HK-2 (cell line): ENCODE results near the gene GPA33.

Experiments
- DNase-seq: peaks from one replicate; pipeline ENCODE4 v3.0.0-alpha.2; 2018; ENCODE audit not compliant: unreplicated experiment

GPA33 gene

GRCh38 chr1:167090314-167090942, at the start of gene GPA33:
Gene GPA33, minus strand, starts transcription at chr1:167090377. Its CDS starts 90 bp downstream, at chr1:167090287.
- no peak for DNase-seq

DNA sequence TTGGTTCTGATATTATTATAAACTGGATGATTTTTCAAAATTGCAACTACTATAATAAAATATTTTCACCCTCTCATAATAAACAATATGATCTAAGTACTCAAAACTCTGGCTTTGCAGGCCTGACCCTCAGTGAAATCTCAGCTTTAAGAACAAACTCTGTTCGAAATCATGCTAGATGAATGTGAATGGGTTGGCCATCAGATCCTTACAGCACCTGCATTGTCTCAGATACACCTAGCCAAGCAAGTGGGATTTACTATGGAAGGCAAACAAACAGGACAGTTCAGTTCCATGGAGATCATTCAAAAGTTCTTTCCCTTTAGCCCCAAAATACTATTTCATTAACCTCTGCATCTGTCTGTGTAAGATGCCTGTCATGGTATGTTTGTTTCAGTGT, 48.5 kb upstream of the GPA33 start:
- DNase-seq = no peak

- no peak for DNase-seq
These were observed 47.8 kb upstream of the GPA33 start for GRCh38 chr1:167137793-167138510.

DNA sequence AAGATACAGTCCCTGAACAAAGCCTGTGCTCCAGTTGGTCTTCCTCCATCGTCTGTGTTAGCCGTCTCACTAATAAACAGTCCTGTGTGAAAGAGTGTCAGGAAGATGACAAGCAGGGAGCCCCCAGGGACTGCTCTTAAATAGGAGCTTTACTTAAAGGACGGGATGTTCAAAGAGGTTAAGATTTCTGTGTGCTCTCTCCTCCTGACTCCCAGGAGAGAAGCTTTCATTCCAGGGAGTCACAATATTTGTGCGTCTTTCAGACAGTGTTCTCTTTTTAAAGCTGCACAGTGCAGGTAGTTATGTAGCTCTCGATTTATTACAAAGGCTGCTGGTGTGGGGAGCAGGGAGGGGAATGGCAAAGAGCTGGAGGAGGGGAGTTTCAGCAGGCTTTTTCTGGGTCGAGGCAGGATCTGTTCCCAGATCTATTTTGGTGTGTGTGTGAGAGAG, 47.2 kb upstream of the GPA33 start:
- no peak for DNase-seq

DNA sequence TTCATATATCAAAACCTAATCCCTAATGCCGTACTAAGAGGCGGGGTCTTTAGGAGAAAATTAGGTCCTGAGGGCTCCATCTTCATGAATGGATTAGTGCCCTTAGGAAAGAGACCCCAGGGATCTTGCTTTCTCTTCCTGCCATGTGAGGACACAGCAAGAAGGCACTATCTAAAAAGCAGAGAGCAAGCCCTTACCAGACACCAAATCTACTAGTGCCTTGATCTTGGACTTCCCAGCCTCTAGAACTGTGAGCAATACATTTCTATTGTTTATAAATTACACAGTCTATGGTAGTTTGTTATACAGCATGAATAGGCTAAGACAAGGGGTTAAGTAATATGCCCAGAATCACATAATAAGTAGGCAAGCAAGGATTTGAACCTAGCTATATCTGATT, 46.6 kb upstream of the GPA33 start:
- DNase-seq = no peak

DNA sequence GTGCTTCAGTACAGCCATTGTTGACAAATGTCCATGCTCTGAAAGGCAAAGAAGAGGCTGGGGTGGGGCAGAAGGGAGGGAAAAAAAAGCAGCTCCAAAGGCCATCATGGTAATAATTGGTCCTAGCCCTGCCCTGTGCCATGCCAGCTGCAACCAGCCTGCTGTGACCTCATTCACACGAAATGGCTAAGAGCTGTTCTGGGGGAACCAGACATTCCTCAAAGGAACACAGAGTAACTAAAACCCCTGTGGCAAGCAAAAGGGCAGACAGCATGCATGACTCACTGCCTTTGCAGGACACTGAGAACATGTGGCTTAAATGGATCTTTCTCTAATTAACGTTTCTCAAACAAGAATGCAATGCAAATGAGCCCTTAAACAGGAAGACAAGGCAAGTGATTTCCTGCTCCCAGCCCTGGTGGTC, 46.0 kb upstream of the GPA33 start:
- DNase-seq = peak; percentile 9

DNA sequence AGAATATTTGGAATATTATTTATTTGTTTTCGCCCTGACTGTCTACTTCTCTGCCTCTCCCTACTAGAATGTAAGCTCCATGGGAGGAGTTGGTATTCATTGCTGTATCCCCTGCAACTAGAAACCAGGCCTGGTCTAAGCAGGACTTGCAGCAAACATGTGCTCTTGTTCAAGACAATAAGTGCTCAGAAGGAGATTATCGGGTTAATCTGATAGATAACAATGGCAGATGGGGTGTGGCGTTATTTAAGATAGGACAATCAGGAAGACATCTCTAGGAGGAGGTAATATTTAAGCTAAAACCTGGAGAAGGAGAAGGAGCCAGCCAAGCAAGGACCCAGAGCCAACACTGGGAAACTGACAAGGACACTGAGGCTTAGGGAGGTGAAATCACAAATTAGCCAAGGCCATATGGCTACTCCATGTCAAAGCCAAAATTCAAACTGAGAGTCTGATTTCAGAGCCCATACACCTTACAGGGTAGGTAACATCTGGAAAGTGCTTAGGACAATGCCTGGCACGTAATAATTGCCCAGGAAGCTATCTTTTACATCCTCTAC, 45.2 kb upstream of the GPA33 start:
- DNase-seq = no peak

GRCh38 chr1:167132301-167133010, 42.3 kb upstream of the GPA33 start:
- no peak for DNase-seq

- no peak for DNase-seq
These were observed 40.8 kb upstream of the GPA33 start for GRCh38 chr1:167130829-167131510.

DNA sequence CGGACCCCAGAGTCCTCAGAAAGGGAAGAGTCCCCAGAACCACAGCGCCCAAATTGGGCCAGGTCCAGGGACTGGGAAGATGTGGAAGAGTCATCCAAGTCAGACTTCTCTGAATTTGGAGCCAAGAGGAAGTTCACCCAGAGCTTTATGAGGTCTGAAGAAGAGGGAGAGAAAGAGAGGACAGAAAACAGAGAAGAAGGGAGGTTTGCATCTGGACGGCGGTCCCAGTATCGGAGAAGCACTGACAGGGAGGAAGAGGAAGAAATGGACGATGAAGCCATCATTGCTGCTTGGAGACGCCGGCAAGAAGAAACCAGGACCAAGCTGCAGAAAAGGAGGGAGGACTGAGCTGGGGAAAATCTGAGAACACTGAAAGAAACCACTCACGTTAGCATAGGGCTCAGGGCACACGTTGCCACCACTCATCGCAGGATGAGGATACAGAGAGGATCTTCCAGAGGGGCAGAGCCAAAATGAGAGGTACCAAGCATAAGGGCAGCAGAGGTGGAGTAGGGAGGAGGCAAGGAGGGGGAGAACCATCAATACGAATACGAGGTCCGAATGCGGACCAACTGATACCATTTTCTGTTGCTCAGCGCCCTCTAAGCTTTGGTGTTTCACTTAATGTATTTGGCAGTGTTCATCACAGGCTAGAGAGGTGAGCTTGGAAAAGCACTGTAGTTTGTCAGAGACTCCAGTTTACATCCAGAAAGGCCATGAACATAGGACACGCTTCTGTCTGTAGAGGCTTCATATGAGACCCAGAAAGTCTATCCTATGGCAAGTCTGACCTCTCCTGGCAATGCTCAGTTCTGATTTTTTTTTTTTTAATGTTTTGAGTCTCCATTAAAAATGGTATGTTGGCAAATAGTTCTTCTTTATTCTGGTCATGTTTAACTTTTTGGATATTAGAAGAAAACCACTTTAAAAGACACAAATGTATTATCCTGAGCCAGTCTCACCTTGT, 38.4 kb upstream of the GPA33 start:
- no peak for DNase-seq

DNA sequence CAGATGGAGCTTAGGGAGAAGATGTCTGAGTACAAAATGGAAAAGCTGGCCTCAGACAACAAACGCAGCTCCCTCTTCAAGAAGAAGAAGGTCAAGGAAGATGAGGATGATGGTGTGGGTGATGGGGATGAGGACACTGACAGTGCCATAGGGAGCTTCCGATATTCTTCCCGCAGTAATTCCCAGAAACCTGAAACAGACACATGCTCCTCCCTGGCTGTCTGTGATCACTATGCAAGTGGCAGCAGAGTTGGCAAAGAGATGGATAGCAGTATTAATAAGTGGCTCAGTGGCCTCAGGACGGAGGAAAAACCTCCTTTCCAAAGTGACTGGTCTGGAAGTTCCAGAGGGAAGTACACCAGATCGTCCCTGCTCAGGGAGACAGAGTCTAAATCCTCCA, 37.5 kb upstream of the GPA33 start:
- no peak for DNase-seq

DNA sequence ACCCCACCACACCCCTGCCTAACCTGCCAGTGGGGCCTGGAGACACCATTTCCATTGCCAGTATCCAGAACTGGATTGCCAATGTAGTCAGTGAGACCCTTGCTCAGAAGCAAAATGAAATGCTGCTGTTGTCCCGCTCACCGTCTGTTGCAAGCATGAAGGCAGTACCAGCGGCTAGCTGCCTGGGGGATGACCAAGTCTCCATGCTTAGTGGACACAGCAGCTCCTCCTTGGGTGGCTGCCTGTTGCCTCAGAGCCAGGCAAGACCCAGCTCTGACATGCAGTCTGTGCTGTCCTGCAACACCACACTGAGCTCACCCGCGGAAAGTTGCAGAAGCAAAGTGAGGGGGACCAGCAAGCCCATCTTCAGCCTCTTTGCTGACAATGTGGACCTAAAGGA, 37.1 kb upstream of the GPA33 start:
- DNase-seq = no peak

- DNase-seq = no peak
These were observed 36.6 kb upstream of the GPA33 start for GRCh38 chr1:167126811-167127210.

GRCh38 chr1:167126317-167126716, 36.1 kb upstream of the GPA33 start:
- DNase-seq = no peak

- DNase-seq = no peak
These were observed 32.4 kb upstream of the GPA33 start for GRCh38 chr1:167122568-167122967.

DNA sequence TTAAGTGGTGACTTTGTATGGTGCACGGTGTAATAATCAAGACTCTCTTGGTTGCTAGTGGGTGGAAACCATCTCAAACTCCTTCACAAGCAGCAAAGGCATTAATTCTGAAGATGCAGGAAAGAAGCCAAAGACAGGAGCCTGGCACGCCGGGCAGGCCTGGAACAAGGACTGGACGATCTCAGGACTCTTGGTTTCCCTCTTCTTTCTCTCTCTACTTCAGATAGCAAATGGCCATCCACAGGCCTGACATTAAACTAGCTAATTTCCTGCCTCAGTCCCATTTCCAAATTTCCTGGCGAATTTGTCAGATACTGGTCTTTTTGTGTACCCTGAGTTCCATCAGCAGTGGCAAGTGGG, 31.9 kb upstream of the GPA33 start:
- DNase-seq = no peak

- no peak for DNase-seq
These were observed 31.4 kb upstream of the GPA33 start for GRCh38 chr1:167121375-167122120.

GRCh38 chr1:167120899-167121298, 30.7 kb upstream of the GPA33 start:
- DNase-seq = no peak

- DNase-seq = no peak
These were observed 29.5 kb upstream of the GPA33 start for GRCh38 chr1:167119696-167120095.

DNA sequence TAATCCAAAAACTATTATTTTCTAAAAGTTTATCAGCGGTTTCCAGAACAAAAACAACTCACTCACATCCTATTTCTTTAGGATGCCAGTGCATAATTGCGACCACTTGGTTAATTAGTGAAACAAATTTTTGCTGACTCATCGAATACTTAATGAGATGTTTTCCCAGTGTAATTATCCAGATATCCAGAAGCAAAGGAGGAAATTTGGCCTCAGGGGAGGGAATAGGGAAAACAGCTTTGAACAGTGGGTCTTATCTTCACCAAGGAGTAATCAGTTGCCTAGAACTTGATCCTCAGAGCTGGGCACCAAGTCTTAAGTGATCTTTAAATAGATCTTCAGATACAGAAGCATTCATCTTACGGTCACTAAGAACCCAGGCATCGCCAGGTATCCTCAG, 28.0 kb upstream of the GPA33 start:
- DNase-seq = no peak
